ENCODE measurements around the gene CCDC40. TPM values are rescaled to one million over a fixed set of nuclear protein-coding genes. Genes with fewer than 3 reads are reported as not detected.
A peak's percentile ranks its signal among the peaks of the same experiment; 100 is the strongest.
"Not testable (repeated sequence)": the region's sequence is repeated elsewhere in the genome, so short reads cannot be mapped to it uniquely, and the experiment has no call there.

CCDC40 gene
- total and polyA plus RNA-seq, 8 donors = 0.61 to 56.2 (median 3.8) TPM

GRCh38 chr17:80087346-80088265 lies 51.2 kb downstream of the CCDC40 start:
- 81 to 85% (median 83%) methylated on average over 32 to 34 of the region's 34 CpGs for WGBS, 5 donors
- H3K27me3 ChIP-seq = no peaks in the 10 kb centered on the region
- intact Hi-C loops (cut with DNase I; ENCODE audit: low total_unique reads) = no loop called here
- DNase-seq = peak in 1 of 2 donors; percentile 0
- TF ChIP-seq EP300 (IDR thresholded peaks at IDR 0.05) (no peak), POLR2AphosphoS5 (IDR thresholded peaks at IDR 0.05) (no peak), CTCF (IDR thresholded peaks at IDR 0.05) (no peak), POLR2A (IDR thresholded peaks at IDR 0.05) (no peak)
- no peak overlapping the region for H3K4me3 ChIP-seq
- peaks cover 0 to 6% (median 4%) of the 10 kb centered on the region in 4 donors for H3K4me1 ChIP-seq
- H3K9me3 ChIP-seq = no peaks in the 10 kb centered on the region
- H3K27ac ChIP-seq = no peak overlapping the region
- peaks cover 0 to 11% (median 0%) of the 10 kb centered on the region in 4 donors for H3K36me3 ChIP-seq

GRCh38 chr17:80089762-80090161 lies 53.3 kb downstream of the CCDC40 start:
- intact Hi-C loops (cut with DNase I; ENCODE audit: low total_unique reads) = no loop called here
- no peak overlapping the region for H3K4me3 ChIP-seq
- no peak for DNase-seq

GRCh38 chr17:80090164-80090563 lies 53.7 kb downstream of the CCDC40 start:
- H3K4me3 ChIP-seq; DNase-seq; H3K9me3 ChIP-seq; H3K27me3 ChIP-seq; H3K27ac ChIP-seq; intact Hi-C loops (cut with DNase I; ENCODE audit: low total_unique reads); H3K4me1 ChIP-seq: not testable (repeated sequence)
- 92 to 95% (median 94%) methylated on average over 37 to 44 of the region's 44 CpGs for WGBS, 5 donors
- peaks cover 0 to 11% (median 0%) of the 10 kb centered on the region in 4 donors for H3K36me3 ChIP-seq

More at GRCh38 chr17:80089762-80090161, 53.3 kb downstream of the CCDC40 start:
- Histone ChIP-seq H3K27ac (no peak overlapping the region), H3K9me3 (no peaks in the 10 kb centered on the region), H3K27me3 (no peaks in the 10 kb centered on the region), H3K4me1 (no peaks in the 10 kb centered on the region), H3K36me3 (peaks cover 0 to 11% (median 0%) of the 10 kb centered on the region in 4 donors)
- TF ChIP-seq CTCF (IDR thresholded peaks at IDR 0.05) (no peak), POLR2A (IDR thresholded peaks at IDR 0.05) (no peak), POLR2AphosphoS5 (IDR thresholded peaks at IDR 0.05) (no peak)
- 93 to 97% (median 96%) methylated on average over 16 of the region's 16 CpGs for WGBS, 5 donors

GRCh38 chr17:80091376-80091775 lies 54.9 kb downstream of the CCDC40 start:
- H3K4me3 ChIP-seq = no peak overlapping the region
- 80 to 93% (median 91%) methylated on average over 4 of the region's 4 CpGs for WGBS, 5 donors
- TF ChIP-seq POLR2AphosphoS5 (IDR thresholded peaks at IDR 0.05) = no peak
- no peak for TF ChIP-seq POLR2A (IDR thresholded peaks at IDR 0.05)
- no peak for TF ChIP-seq EP300 (IDR thresholded peaks at IDR 0.05)
- TF ChIP-seq CTCF (IDR thresholded peaks at IDR 0.05) = no peak
- H3K9me3 ChIP-seq = no peaks in the 10 kb centered on the region
- intact Hi-C loops (cut with DNase I; ENCODE audit: low total_unique reads) = no loop called here
- H3K36me3 ChIP-seq = peaks cover 0 to 11% (median 0%) of the 10 kb centered on the region in 4 donors
- H3K27ac ChIP-seq = no peak overlapping the region
- DNase-seq = no peak
- no peaks in the 10 kb centered on the region for H3K27me3 ChIP-seq
- H3K4me1 ChIP-seq = no peaks in the 10 kb centered on the region

- Histone ChIP-seq H3K27ac (peak overlapping the region in 2 of 5 donors; percentile 62 to 76), H3K27me3 (no peaks in the 10 kb centered on the region), H3K4me3 (no peak overlapping the region), H3K9me3 (no peaks in the 10 kb centered on the region), H3K36me3 (peaks cover 0 to 11% (median 0%) of the 10 kb centered on the region in 4 donors), H3K4me1 (no peaks in the 10 kb centered on the region)
- DNase-seq = no peak
- intact Hi-C loops (cut with DNase I; ENCODE audit: low total_unique reads) = no loop called here
- WGBS, 5 donors = 61 to 77% (median 70%) methylated on average over 8 of the region's 8 CpGs
- TF ChIP-seq EP300 (IDR thresholded peaks at IDR 0.05) = no peak
- no peak for TF ChIP-seq POLR2AphosphoS5 (IDR thresholded peaks at IDR 0.05)
- no peak for TF ChIP-seq CTCF (IDR thresholded peaks at IDR 0.05)
- TF ChIP-seq POLR2A (IDR thresholded peaks at IDR 0.05) = no peak
Observed at GRCh38 chr17:80092959-80093358, 56.5 kb downstream of the CCDC40 start.

All from stomach (tissue), 9 donors.